GM08714 (cell line): ENCODE measurements around the gene GAMT.

Experiments
- H3K4me3 ChIP-seq: fragments of 200-500 bp; sonication (Bioruptor generic); 2 replicates; pipeline ENCODE4 v1.5.1; 2014; ENCODE audit warnings: mild to moderate bottlenecking, low read length, inconsistent platforms
- ZNF274 ChIP-seq: IDR thresholded peaks from 2 replicates; pipeline ENCODE4 v1.6.1; 2012; ENCODE audit warnings: mild to moderate bottlenecking, low read depth, low read length

Gene GAMT

DNA sequence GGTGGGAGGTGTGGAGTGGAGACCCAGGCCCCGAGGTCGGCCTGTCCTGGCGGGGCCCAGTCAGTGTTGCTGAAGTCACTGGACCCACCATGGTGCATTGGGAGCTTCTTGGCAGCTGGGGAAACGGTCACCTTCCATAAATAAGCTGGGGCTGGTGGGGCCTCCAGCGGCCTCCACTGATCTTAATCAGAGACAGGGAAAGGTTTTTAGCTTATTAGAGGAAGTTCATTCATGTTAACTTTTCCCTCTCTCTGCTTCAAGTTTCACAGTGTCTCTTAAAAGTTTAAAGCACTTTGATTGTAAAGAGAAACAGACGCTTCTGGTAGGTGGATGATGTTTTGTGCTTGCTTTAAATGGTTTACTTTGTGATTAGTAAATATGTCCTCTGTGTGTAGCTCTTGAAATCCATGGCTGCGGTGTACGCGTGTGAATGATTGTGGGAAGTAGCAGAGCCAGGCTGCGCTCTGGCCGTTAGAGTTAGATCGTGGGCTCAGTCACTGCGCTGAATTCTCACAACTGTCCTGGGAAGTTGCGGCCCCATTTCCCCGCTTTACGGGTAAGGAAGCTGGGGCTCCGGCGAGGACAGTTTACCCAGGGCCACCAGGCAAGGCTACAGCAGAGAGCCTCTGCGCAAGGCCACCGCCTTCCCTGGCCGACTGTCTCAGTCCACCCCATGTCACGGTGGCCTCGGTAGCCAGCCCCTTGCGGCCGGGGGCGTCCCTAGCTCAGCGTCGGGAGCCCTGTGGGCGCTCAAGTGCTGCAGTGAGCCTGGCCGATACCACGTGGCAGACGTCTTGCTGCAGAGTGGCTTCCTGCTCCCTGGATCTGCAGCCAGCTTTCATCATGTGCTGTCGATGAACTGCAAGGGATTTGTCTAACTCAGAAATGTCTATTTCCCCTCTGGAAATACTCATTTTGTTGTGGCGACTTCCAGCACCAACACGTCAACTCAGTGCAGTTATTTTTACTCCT, 34.2 kb downstream of the GAMT start:
- TF ChIP-seq ZNF274, result no peak
- H3K4me3 ChIP-seq, result no peak overlapping the region

DNA sequence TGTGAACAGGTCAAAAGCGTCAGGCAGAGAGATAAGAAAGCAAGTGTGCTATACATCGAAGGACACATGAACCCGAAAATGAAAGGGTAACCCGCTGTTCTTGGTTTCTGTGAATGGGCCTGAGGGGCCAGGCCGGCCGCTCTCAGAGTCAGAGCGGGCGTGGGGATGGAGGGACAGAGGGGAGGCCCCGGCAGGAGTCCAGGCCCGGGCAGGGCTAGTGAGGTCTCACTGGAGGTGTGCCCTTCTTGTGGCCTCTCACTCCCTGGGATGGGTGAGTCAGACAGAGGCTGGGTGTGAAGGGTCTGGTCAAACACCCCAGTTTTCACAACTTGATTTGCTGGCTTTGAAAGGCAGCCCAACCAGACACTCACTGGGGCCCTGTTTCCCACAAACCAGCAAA, 35.0 kb downstream of the GAMT start:
- H3K4me3 ChIP-seq, result no peak overlapping the region
- no peak for TF ChIP-seq ZNF274

DNA sequence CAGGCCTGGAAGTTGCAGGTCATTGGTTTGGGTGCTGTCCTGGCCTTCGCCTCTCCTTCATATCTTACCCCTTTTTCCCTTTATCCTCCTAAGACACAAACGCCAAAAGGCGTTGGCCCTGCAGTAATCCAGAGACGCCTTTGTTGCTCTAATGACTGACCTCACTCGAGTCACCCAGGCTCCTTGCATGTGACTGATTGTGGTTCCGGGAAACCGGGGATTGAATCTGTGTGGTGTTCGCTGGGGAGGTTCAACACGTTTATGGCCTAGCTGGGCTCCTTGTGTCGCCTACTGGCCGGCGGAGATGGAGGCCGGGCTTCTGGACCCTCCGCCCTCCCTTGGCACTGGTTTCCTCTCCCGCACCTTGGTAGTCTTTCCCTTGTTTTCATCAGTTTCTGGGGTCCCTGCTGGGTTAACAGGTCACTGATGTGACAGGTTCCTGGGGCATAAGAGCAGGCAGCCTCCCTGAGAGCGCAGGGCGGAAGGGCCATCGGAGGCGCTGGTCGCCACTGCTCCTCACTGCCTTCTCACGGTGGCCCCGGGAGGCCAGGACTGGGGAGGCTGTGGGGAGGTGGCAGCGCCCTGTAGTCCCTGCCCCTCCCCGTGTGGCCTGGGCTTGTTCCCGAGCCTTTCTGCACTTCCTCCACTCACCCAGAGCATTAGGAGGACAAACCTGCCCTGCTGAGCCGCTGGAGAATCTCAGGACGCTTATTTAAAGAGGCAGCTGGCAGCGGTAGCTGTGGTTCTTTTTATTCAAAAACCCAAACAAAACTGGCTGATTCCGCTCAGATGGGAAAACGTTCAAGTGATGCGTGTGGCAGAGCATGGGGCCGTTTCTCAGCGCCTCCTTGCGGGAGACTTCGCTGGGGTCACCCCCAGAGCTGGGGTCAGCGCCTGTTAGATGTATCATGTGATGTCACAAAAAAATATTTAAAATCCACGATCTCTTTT, 35.7 kb downstream of the GAMT start:
- TF ChIP-seq ZNF274, result no peak

DNA sequence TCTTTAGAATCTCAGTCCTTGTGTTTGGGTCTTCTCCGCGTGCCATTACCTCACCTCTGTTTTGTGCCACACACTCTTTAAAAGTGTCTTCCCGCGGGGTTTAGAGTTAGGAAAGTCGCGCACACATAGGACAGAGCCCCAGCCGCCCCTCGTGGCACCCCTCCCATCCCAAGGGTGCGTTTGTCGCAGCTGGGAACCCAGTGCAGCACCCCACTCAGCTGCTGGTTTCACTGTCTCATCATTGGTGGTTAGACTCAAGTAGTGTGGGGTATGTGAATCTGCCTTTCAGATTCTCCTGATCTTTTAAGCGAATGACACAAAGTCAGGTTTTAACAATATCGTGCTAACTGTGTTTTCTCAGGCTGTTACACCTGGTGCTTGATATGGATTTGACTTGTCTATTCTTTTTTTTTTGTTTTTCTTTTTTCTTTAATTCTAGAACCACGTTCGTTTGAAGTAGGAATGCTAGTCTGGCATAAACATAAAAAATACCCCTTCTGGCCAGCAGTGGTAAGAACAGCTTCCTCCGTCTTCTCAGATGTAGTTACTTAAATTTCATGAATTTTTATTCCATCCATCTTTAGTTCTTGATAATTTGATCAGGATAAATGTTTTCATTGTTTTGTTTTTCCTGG, 37.2 kb downstream of the GAMT start:
- TF ChIP-seq ZNF274, result no peak
- H3K4me3 ChIP-seq, result no peak overlapping the region; the same call in 1 of the 2 replicates

More for the DNA sequence above, 35.7 kb downstream of the GAMT start:
- H3K4me3 ChIP-seq, result no peak overlapping the region

DNA sequence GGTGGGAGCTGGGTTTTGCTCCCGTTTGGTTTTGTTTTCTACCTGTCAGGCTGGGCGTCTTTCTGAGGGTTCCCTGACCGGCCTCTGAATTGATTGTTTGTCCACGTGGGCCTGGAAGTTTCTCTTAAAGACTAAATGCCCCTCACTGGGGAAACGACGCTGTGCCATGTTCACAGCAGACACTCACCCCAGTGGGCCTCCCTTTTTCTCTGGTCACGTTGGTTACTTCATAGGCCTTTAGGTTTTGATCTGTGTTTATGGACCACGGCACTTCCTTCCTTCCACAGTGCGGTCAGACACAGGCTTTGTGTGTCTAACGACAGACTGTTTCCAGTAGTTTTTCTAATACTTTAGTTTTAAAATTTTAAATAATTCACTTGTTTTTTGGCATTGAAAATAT, 37.7 kb downstream of the GAMT start:
- TF ChIP-seq ZNF274, result no peak
- H3K4me3 ChIP-seq, result peak overlapping the region; percentile 34; the same call in 1 of the 2 replicates

DNA sequence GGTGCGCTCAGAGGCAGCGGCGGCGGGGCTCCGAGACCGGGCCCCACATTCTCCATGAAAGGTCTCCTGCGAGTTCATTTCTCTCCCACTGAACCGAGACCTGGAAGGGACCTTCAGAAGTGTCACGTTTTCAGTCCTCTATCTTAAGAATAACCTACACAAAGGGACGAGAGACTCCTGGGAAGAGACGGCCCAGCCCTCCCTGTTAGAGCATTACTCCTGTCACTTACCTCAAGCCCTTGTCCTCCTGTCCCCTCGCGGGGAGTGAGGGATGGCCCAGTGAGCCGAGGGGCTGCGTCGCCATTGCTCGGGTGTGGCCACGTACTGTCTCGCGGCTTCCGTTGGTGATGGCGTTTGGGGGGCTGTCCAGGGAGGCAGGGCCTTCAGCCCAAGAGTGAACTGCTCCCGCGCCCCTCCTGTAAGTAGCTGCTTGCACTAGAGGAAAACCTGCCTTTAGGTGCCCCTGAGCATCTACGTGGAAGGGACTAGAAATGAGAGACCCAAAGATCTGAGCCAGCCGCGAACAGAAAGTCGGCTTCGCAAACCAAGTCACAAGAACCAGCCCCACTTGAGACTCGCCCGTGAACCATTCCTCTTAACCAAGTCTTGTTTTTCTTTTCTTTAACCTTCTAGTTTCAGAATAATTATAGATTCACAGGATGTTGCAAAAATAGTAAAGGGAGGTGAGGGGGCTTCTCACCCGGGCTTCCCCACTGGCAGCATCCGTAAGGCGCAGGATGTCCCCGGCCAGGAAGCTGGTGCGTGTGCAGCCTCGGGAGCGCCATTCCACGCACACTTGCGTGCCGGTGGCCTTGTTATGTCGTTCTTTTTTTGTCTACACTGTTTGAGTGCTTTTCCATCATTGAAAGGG, 38.7 kb downstream of the GAMT start:
- no peak for TF ChIP-seq ZNF274
- peak overlapping the region; percentile 34; the same call in 1 of the 2 replicates for H3K4me3 ChIP-seq

DNA sequence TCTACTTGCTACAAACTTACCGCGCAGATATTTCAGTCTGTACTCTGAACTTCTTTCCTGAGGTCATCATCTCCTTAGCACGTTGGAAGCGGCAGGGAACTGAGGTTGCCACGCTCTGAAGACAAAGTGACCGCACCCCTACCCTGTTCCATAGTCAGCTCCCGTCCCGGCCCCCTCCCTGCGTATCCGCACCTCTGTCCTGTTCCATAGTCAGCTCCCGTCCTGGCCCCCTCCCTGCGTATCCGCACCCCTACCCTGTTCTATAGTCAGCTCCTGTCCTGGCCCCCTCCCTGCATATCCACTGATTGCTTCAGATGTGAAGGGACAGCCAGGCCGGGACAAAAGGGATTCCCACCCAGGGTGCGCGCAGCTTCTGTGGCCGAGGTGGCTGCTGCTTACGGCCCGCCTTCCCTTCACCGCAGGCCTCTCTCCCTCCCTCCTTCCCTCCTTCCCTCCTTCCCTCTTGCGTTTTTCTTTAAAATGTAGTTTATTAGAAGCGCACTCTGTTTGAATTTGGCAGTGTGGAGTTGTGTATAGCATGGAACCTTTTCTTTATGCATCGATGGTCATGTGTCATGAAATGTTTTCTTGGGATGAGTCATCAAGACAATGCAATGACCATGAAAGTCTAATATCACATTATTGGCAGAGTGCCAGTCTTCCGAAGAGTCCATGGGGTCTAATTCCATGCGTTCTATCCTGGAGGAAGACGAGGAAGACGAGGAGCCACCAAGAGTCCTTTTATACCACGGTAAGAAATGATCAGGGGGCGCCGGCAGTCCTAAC, 39.5 kb downstream of the GAMT start:
- peak overlapping the region; percentile 19; the same call in 1 of the 2 replicates for H3K4me3 ChIP-seq
- TF ChIP-seq ZNF274, result no peak

DNA sequence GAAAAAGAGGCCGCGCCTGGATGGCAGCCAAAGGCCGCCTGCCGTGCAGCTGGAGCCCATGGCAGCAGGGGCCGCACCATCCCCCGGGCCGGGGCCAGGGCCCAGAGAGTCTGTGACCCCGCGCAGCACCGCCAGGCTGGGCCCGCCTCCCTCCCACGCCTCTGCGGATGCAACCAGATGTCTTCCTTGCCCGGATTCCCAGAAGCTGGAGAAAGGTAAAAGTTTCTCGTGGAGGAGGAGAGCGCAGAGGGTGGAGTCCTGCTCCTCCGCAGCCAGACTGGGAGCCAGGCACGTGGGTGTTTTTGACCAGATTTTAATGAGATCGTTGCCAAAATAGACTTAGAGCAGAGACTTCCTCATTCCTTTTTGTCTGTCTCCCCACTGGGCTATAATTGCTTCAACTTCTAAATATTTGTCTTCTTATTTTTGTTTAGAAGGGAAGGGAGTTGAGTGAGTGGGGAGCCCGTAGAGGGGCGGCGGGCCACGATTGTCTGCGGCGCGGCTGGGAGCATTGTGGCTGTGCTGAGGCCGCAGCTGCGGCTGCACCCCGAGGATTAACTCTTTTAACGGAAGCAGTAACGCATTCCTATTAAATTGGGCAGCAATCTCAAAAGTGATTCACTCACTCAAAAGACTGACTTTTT, 40.4 kb downstream of the GAMT start:
- TF ChIP-seq ZNF274, result no peak
- no peak overlapping the region for H3K4me3 ChIP-seq

DNA sequence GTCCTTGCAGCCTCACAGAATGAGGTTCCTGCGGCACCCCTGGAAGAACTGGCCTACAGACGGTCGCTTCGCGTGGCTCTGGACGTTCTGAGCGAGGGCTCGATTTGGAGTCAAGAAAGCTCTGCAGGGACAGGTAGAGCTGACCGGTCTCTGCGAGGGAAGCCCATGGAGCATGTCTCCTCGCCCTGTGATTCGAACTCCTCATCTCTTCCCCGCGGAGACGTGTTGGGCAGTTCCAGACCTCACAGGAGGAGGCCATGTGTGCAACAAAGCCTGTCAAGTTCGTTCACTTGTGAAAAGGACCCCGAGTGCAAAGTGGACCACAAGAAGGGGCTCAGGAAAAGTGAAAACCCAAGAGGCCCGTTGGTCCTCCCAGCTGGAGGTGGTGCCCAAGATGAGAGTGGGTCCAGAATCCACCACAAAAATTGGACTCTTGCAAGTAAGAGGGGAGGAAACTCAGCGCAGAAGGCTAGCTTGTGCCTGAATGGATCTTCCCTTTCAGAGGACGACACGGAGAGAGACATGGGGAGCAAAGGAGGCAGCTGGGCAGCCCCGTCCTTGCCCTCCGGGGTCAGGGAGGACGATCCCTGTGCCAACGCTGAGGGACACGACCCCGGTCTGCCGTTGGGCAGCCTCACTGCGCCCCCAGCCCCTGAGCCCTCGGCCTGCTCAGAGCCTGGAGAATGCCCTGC, 41.1 kb downstream of the GAMT start:
- H3K4me3 ChIP-seq, result no peak overlapping the region

DNA sequence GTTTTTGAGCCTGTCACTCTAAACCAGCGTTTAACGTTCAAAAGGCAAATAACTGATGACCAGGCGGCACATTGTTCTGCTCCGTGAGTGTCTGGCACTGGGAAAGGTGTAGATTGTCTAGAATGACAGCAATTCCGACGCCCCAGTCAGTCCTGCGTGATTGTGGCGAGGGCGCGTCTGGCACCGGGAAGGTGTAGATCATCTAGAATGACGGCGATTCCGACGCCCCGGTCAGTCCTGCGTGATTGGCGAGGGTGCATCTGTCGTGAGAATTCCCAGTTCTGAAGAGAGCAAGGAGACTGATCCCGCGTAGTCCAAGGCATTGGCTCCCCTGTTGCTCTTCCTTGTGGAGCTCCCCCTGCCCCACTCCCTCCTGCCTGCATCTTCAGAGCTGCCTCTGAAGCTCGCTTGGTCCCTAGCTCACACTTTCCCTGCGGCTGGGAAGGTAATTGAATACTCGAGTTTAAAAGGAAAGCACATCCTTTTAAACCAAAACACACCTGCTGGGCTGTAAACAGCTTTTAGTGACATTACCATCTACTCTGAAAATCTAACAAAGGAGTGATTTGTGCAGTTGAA, 43.7 kb downstream of the GAMT start:
- no peak for TF ChIP-seq ZNF274
- no peak overlapping the region for H3K4me3 ChIP-seq

More for the DNA sequence above, 41.1 kb downstream of the GAMT start:
- no peak for TF ChIP-seq ZNF274

DNA sequence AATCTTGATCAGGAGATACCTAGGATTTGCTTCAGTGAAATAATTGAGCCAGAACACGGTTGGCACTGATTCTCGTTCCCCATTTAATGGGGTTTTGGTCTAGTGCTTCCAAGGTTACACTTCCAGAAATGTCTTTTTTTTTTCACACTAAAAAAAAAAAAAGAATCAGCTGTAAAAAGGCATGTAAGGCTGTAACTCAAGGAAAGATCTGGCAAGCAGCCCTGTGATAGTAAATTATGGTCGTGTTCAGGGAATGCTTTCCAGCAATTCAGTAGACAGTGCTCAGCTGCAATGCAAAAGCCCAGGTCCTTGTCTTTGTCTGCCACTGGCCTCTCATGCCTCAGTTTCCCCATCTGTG, 44.9 kb downstream of the GAMT start:
- no peak for TF ChIP-seq ZNF274
- H3K4me3 ChIP-seq, result no peak overlapping the region
